H1 (cell line): ENCODE data around the gene NAP1L1. TPM values are rescaled to one million over a fixed set of nuclear protein-coding genes. Genes with fewer than 3 reads are reported as not detected.

Experiments
- CBX5 ChIP-seq: fragments of 300-800, 300-1000 bp; sonication (generic); IDR thresholded peaks from 2 replicates; pipeline ENCODE4 v1.7.1; 2016; ENCODE audit warnings: antibody characterized with exemption, low read length, low read depth
- RXRA ChIP-seq: IDR thresholded peaks from 2 replicates; pipeline ENCODE4 v1.6.1; 2011; ENCODE audit warnings: low read depth, mild to moderate bottlenecking, low read length, moderate library complexity; ENCODE audit not compliant: insufficient read depth
- SUZ12 ChIP-seq: fragments of 200-600 bp; sonication (generic); IDR thresholded peaks from 2 replicates; pipeline ENCODE4 v1.6.1; 2012; ENCODE audit warnings: mild to moderate bottlenecking, inconsistent platforms, low read length, moderate library complexity, mixed read lengths
- polyA plus RNA-seq, 7 experiments: library from polyadenylated mRNA; depleted of rRNA in 3 of 7; stranded (reverse) in 5 of 7; unstranded in 2 of 7; fragments of >200 nt in 5 of 7; fragments of 200-250 nt in 2 of 7; gene quantifications; 1 replicate in 5 of 7; 2 replicates in 1 of 7; 4 replicates in 1 of 7; pipeline versions ENCODE4 v1.2.1 to v1.2.3, GENCODE V29; 2011 to 2013; ENCODE audit warnings: missing spikeins in 2 of 7, mixed read lengths in 2 of 7
- total RNA-seq: library from RNA; stranded (reverse); fragmentation: NEBNext Ultra II Directional; extraction: Animal tissue kit (Norgen Biotek cat#: 25700); gene quantifications from 2 replicates; pipeline ENCODE4 v1.2.1, GENCODE V29; 2021
- TF ChIP-seq, protein P1 (sequence below): fragments of 300-600 bp; sonication (generic); IDR thresholded peaks from 2 replicates; pipeline ENCODE4 v1.7.1; 2012; ENCODE audit warnings: low read length, moderate library complexity, mild to moderate bottlenecking, inconsistent platforms; ENCODE audit not compliant: insufficient replicate concordance

NAP1L1 gene
- total and polyA plus RNA-seq, 2 of the 8 experiments (the other 6 are each of a cell fraction or from before 2014, with no cell fraction given): 202 to 1,159 TPM

DNA sequence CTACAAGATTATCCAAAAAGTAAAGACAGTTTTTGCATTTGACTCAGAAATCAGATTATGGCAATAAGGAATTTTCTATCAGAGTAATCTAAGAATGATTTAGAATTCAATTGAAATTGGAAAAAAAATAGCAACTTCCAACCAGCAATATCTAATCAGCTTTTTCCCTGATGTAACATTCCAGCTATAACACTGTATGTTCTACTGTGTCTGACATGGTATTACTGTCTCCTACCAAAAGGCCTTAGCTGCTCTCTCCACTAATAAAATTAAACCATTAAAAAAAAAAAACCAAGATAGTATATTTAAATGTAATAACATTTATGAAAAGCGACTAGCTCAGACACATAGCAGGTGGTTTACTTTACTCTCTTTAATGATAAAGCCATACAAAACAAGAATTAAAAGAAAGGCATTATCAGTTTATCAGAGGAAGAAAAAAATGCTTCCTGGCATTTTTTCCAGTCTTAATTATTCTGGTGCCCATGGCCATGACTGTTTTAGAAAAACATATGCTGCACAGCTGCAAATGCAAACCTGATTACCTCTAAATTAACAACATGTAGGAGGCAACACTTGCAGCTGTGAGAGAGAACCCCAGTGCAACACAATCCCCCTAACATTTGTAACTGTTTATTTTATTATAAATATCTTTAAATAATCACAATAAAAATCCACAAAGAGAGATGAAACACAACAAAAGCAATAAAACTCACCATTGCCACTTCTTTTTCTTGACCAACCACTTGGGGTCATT is 81.7 kb downstream of the NAP1L1 start (continued):
- TF ChIP-seq, protein P1, sequence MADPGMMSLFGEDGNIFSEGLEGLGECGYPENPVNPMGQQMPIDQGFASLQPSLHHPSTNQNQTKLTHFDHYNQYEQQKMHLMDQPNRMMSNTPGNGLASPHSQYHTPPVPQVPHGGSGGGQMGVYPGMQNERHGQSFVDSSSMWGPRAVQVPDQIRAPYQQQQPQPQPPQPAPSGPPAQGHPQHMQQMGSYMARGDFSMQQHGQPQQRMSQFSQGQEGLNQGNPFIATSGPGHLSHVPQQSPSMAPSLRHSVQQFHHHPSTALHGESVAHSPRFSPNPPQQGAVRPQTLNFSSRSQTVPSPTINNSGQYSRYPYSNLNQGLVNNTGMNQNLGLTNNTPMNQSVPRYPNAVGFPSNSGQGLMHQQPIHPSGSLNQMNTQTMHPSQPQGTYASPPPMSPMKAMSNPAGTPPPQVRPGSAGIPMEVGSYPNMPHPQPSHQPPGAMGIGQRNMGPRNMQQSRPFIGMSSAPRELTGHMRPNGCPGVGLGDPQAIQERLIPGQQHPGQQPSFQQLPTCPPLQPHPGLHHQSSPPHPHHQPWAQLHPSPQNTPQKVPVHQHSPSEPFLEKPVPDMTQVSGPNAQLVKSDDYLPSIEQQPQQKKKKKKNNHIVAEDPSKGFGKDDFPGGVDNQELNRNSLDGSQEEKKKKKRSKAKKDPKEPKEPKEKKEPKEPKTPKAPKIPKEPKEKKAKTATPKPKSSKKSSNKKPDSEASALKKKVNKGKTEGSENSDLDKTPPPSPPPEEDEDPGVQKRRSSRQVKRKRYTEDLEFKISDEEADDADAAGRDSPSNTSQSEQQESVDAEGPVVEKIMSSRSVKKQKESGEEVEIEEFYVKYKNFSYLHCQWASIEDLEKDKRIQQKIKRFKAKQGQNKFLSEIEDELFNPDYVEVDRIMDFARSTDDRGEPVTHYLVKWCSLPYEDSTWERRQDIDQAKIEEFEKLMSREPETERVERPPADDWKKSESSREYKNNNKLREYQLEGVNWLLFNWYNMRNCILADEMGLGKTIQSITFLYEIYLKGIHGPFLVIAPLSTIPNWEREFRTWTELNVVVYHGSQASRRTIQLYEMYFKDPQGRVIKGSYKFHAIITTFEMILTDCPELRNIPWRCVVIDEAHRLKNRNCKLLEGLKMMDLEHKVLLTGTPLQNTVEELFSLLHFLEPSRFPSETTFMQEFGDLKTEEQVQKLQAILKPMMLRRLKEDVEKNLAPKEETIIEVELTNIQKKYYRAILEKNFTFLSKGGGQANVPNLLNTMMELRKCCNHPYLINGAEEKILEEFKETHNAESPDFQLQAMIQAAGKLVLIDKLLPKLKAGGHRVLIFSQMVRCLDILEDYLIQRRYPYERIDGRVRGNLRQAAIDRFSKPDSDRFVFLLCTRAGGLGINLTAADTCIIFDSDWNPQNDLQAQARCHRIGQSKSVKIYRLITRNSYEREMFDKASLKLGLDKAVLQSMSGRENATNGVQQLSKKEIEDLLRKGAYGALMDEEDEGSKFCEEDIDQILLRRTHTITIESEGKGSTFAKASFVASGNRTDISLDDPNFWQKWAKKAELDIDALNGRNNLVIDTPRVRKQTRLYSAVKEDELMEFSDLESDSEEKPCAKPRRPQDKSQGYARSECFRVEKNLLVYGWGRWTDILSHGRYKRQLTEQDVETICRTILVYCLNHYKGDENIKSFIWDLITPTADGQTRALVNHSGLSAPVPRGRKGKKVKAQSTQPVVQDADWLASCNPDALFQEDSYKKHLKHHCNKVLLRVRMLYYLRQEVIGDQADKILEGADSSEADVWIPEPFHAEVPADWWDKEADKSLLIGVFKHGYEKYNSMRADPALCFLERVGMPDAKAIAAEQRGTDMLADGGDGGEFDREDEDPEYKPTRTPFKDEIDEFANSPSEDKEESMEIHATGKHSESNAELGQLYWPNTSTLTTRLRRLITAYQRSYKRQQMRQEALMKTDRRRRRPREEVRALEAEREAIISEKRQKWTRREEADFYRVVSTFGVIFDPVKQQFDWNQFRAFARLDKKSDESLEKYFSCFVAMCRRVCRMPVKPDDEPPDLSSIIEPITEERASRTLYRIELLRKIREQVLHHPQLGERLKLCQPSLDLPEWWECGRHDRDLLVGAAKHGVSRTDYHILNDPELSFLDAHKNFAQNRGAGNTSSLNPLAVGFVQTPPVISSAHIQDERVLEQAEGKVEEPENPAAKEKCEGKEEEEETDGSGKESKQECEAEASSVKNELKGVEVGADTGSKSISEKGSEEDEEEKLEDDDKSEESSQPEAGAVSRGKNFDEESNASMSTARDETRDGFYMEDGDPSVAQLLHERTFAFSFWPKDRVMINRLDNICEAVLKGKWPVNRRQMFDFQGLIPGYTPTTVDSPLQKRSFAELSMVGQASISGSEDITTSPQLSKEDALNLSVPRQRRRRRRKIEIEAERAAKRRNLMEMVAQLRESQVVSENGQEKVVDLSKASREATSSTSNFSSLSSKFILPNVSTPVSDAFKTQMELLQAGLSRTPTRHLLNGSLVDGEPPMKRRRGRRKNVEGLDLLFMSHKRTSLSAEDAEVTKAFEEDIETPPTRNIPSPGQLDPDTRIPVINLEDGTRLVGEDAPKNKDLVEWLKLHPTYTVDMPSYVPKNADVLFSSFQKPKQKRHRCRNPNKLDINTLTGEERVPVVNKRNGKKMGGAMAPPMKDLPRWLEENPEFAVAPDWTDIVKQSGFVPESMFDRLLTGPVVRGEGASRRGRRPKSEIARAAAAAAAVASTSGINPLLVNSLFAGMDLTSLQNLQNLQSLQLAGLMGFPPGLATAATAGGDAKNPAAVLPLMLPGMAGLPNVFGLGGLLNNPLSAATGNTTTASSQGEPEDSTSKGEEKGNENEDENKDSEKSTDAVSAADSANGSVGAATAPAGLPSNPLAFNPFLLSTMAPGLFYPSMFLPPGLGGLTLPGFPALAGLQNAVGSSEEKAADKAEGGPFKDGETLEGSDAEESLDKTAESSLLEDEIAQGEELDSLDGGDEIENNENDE: no peak
- TF ChIP-seq RXRA (no peak), SUZ12 (no peak), CBX5 (no peak)
